Renal cortex interstitium (tissue), 11 donors: ENCODE results near the gene RBM47. TPM values are rescaled to one million over a fixed set of nuclear protein-coding genes. Genes with fewer than 3 reads are reported as not detected.
"Not testable (repeated sequence)": the region's sequence is repeated elsewhere in the genome, so short reads cannot be mapped to it uniquely, and the experiment has no call there.

Source experiments
- DNase-seq, 11 donors: peaks; one replicate each; pipeline ENCODE4 v3.0.0-alpha.2; 2013; ENCODE audit warnings: low read depth in 9 of 11, low spot score in 4 of 11; ENCODE audit errors: extremely low read depth in 1 of 11
- polyA plus RNA-seq, 3 donors: library from polyadenylated mRNA; unstranded; fragments of 120-200 nt; gene quantifications; one replicate each; pipeline ENCODE4 v1.2.1, GENCODE V29; 2013; ENCODE audit not compliant: insufficient read length in 3 of 3

RBM47 gene
- polyA plus RNA-seq, 3 donors = 73.9 to 116 (median 87.4) TPM

DNA sequence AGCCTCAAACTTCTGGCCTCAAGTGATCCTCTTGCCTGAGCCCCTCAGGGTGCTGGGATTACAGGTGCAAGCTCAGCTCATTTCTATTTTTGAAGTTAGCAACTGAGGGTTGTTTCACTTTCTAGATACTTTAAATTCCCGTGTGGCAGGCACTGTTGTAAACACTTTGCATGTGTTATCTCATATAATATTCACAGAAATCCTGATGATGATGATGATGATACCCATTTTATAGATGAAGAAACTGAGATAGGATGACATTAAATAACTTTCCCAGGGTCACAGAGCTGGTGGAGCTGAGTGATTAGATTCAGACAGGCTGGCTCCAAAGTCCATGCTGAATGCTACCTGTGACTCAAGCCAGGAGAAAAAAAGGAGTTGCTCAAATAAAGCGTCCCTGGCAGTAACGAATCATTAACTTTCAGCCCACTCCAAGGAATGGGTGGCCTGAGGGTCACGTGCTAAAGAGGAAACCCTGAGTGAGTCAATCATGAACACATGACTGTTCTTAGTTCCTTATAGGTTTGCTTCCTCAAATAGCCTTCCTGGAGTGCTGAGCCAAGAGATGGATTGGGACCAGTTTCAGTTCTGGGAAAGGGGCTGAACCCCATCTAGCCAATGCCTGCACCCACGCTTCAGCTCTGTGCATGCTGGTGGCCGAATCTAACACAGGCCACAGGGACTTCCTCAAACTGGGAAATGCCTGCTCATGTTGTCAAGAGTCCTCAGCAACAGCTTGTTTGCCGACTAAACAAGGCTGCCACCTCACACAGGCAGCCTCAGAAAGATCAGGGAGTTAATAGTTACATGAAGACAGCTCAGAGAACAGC lies 52.8 kb downstream of the RBM47 start:
- DNase-seq = peak in 10 of 11 donors; percentile 46 to 86 (median 63)

DNA sequence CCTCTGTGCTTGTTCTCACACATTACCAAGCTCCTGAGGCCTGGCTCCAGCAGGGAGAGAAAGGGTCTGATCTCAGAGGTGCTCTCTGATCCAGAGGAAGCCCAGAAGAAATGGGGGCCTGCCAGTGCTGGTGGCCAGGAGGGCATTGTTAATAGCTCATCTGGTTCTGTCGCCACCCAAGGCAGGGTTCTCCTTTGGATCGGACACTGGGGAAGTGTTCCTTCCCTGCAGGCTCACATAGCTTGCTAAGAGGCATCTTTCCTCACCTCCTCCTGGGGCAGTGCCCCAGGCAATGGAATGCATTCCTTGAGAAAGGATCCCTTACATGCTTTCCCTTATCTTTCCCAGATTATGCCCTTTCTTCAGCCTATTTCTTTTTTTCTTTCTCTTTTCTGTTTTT lies 53.8 kb downstream of the RBM47 start:
- DNase-seq = no peak

DNA sequence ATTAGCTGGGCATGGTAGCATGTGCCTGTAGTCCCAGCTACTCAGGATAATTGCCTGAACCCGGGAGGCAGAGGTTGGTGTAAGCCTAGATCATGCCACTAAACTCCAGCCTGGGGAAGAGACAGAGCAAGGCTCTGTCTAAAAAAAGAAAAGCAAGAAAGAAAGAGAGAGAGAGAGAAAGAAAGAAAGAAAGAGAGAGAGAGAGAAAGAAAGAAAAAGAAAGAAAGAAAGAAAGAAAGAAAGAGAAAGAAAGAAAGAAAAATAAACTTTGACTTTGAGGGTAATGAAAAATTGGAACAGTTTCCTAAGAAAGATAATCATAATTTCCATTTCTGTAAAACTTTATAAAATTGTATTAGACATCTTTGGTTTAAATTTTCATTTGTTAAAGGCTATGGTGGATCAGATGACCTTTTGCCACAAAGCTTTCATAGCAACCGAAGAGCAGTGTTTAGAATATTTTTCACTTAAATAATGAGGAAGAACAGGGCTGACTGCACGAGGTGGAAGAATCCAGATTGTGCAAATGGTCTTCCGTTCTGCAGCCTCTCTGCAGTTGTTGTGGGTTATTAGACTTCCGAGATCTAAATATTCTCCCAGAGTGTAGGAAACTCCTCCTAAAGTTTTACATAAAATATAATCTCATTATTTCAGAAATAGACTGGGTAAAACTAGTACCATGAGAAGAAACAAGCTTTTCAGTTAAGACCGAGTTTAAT lies 55.9 kb downstream of the RBM47 start:
- no peak for DNase-seq

DNA sequence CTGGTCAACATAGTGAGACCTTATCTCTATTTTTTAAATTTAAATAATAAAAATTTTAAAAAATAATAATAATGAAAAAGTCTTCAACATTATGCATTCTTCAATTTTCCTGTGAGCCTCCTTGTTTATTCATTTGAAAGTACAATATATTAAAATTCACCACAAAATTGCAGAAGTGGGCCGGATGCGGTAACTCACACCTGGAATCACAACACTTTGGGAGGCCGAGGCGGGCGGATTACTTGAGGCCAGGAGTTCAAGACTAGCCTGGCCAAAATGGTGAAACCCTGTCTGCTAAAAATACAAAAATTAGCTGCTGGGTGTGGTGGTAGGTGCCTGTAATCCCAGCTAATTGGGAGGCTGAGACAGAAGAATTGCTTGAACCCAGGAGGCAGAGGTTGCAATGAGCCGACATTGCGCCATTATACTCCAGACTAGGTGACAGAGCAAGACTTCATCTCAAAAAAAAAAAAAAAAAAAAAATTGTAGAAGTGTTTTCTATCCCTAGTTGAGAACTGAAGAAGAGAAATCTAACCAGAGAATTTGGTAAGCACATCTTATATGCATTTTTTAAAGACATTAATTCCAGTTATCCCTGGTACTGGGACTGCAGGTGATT lies 56.9 kb downstream of the RBM47 start:
- no peak for DNase-seq

DNA sequence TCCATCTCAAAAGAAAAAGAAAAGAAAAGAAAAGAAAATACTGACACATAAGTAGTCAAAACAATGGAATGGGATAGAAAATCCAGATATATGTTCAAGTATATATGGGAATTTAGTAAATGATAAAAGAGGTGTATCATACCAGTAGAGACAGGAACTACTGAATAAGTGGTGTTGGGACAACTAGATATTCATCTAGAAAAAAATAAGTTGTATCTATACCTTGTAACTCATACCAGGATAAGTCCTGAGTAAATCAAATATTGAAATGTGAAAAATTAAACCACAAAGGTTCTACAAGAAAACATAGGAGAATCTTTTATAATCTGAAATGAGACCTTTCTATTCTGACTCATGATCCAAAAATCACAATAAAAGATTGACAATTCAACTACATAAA lies 58.5 kb downstream of the RBM47 start:
- no peak for DNase-seq

DNA sequence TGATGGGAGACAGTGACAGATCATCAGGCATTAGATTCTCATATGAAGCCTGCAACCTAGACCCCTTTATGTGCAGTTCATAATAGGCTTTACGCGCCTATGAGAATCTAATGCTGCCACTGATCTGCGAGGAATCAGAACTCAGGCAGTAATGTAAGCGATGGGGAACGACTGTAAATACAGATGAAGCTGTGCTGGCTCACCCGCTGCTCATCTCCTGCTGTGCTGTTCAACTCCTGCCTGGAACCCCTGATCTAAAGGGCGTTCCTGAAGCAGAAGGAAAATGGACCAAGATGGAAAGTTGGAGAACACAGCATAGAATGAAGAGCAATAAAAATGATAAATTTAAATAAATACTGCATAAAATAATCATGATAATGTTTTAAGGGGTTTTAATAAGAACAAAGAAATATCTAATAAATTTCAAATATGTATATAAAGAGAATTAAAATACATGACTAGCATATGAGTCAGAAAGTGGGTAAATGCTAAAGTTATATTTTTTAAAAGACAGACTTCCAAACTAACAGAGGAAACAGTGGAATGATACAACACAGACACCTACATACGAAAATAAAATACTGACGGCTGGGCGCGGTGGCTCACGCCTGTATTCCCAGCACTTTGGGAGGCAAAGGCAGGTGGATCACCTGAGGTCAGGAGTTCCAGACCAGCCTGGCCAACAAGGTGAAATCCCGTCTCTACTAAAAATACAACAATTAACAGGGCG lies 59.2 kb downstream of the RBM47 start:
- no peak for DNase-seq

DNA sequence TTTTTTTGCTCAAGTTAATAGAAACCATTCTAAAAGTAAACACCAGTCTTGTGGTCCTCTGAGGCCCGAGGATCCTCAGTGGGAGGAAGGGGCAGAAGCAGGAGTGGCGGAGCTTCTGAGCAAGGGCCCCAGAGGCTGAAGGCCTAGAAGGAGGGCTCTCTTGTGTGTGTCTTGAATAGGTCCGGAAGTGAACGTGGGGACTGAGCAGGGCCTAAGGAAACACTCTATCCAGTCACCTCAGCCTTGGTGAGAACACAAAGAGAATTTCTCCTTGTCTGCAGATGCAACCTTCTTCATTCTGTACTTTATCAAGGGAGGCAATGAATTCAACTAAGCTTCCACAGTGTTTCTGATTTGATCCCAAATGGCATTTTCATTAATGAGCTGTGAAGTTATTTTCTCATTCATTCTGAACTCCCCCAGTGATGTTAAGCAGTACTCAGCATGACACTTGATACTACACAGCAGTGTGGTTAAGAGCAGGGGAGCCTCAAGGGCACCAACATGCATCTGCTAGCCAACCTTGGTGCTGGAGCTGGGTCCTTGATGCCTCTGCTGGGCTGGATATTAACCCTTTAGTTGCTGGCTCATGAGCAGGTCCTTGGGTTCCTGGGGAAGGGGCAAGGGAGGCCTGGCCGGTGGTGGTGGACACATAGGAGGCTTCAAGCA lies 64.7 kb downstream of the RBM47 start:
- DNase-seq = peak in 2 of 11 donors; percentile 36 to 43

DNA sequence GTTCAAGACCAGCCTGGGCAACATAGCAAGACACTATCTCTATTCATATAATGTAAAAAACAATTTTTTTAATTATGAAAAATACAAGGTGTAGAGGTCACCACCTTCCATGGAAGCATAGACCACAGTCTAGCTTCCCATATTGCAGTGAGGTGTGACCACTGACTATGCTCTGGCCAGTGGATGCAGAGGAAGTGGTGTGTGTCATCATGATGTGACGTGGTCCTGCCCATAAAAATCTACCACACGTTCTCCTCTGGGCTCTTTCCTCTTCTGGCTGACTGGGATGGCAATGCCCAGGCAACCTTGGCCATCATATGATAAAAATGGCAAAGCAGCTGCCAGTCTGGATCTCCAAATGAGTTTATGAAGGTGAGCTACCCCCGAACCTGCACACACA lies 65.7 kb downstream of the RBM47 start:
- no peak for DNase-seq

DNA sequence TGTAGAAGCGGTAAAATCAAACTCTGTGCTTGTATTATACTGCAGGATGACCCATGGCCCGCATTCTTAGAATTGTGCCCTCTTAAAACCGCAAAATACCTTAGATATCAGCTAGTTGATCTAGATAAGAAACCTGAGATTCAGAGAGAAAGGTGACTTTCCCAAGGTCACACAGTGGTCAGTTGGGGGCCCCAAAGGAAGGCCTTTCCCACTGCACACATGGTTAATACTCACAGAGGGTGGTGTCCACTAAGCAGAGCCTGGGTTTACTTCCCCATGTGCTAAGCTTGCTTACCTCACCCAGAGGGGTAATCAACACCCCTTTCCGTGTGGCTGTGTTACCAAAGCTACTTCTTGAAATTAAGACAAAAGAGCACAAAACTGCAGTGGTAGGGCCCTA lies 66.3 kb downstream of the RBM47 start:
- no peak for DNase-seq

DNA sequence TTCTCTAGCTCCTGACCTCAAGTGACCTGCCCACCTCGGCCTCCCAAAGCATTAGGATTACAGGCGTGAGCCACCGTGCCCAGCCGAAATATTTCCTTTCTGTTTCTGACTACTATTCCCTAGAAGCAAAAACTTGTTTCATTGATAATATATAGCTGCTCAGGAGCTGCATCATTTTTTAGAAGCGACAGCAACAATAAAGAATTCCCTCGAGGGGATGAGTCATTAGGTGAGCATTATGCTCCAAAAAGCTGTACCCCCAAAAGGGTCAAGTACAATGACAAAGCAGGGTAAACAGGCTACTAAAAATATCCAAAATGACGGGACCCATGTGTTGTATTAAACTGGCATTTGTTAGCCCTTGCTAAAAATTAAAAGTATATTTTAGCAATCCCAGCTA lies 67.0 kb downstream of the RBM47 start:
- no peak for DNase-seq

DNA sequence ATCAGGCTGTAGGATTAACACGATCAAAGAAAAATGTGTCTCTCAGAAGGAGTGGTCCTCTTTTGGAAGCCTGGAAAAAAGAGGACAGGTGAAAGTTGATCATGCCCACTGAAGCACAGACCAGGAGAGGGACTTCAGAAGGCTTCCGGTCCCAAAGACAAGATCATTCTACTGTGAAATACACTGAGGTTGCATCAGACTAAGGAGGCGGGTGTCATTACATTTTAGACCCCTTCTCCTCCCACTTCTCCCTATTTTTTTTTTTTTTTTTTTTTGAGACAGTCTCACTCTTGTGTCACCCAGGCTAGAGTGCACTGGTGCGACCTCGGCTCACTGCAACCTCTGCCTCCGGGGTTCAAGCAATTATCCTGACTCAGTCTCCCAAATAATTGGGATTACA lies 67.5 kb downstream of the RBM47 start:
- no peak for DNase-seq

DNA sequence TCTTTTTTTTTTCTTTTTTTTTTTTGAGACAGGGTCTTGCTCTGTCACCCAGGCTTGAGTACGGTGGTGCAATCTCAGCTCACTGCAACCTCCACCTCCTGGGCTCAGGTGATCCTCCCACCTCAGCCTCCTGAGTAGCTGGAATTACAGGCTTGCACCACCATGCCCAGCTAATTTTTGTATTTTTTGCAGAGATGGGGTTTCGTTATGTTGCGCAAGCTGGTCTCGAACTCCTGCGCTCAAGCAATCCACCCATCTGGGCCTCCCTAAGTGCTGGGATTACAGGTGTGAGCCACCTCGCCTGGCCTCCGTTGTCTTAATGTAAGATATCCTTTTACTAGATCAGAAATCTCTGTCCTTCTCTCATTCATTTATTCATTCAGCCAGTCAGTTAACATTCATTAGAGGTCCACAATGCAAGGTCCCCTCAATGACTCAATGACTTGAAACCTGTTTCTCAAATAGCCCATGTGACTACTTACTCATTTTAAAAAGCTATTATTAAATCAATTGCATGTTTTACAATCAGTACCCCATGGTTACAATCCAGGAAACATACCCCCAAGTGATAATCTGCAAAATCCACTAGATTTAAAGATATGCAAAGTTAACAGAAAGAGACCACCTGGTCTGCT lies 68.0 kb downstream of the RBM47 start:
- DNase-seq = not testable (repeated sequence)

DNA sequence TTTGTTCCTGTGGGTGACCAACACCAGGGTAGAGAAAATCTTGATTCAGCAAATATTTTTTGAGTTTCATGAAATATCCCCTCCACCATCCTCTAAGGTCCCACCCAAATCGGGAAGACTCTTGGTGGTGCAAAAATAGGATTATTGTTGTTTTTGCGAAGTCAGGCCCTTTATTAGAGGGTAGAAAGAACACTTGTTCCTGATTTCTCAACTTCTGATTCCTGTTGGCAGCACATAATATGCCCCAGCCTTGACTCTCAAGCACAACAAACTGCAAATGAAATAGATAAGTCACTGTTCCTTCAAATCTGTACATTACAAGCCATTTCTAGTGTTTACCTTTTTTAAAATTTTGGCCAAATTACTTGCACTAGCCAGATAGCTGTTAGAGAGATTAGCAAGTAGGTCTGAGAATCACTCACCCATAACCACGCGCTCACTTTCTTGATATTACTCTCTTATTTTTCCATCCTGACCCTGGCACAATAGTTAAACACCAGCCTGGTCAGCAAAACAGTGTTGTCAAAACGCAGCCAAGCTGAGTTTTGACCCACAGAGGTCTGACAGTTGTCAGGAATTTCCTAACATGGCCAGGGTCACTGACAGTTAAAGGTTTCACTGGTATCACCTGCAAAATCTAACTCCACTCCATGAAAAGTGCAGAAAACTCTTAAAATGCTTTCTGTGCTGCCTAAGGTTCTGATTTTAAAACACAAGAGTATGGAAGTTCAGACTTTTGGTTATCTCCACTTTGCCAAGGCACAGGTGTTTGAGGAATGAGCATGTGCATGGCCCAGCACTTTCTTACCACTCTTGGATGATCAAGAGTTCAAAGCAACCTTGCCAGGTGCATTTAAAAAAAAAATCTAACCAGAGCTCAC lies 69.8 kb downstream of the RBM47 start:
- no peak for DNase-seq

DNA sequence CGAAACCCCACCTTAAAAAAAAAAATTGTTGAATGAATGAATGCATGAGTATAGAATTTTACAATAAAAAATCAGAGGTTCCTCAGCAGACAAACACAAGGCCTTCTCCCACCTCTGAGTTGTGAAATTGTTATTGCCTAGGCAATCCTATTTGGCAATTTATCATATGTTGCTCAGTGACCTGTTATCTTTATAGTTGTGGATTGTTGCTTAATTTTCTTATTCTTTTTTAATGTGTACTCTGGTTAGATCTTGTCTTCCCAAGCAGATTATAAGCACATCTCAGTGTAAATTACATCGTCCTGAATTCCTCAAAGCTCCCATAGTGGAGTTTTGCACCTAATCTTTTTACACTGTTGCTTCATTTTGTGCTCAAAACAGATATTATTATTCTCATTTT lies 71.9 kb downstream of the RBM47 start:
- no peak for DNase-seq

DNA sequence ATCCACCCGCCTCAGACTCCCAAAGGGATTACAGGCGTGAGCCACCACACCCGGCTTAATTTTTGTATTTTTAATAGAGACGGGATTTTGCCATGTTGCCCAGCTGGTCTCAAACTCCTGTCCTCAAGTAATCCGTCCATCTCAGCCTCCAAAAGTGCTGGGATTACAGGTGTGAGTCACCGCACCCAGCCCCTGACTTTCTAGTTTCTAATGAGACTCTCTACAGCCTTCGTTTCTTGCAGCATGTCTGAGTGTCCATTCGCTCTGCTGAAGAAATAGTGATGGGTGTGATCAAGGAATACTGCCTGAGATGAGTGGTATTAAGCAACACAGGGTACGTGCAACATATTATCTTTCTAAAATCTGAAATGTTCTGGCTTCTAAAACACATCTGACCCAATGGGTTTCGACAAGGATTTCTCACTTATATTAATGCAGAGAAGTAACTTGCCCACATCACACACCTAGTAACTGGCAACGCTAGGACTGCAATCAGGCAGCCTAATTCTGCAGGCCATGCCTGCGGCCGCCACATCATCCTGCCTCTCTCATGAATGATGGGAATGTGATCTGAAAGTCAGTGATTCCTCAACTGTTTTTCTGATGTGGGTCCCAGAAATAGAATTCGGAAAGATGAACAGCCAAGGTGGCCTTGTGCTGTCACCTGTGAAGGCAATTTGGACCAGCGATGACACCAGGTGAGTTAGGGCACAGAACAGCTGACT lies 74.3 kb downstream of the RBM47 start:
- DNase-seq = no peak

DNA sequence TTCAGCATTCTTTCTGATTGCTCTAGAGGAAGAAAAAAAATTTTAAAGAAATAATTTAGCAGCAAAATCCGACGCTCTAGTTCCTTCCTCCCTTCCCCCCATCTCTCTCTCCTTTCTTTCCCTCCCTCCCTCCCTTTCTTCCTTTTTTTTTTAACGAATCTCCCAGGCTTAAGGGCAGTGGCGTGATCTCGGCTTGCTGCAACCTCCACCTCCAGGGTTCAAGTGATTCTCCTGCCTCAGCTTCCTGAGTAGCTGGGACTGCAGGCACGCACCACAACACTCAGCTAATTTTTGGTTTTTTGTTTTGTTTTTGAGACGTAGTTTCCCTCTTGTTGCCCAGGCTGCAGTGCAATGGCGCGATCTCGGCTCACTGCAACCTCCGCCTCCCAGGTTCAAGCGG lies 75.0 kb downstream of the RBM47 start:
- DNase-seq = not testable (repeated sequence)

DNA sequence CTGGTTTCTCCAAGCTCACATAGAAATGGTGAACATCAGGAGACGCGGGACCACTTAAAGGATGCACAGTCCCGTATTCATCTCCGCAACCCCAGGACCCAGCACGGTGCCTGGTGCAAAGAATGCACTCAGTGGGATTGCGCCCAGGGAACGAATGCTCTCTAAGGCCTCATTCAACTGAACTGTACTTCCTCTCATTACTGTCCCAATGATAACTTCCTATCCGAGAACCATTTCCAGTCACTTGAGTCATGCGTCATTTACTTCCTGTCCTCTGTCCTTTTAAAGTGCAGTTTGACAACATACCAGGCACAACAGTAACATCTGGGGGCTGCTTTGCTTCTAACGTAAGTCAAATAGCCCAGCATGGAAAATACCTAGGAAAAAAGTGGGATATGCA lies 75.7 kb downstream of the RBM47 start:
- no peak for DNase-seq
